ENCODE data around the gene CHIA. TPM values are rescaled to one million over a fixed set of nuclear protein-coding genes. Genes with fewer than 3 reads are reported as not detected.

CHIA gene
- total and polyA plus RNA-seq, 5 donors from 2014 or later = not detected

DNA sequence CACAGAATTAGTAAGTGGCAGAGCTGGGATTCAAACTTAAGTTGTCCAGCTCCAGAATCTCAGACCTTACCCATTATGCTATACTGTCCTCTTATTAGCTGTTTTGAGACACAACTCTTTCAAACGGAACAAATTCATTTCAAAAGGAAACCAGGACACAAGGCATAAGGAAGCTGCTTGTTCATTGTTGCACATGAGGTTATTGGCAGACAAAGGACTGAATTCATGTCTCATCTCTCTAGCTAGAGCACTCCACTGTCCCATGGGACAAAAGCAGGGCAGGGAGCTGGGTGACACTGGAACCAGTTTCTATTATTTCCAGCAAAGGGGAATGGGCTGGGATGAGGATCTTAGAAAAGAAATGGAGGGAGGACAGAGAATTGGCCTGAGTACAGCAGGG is 36.8 kb upstream of the CHIA start:
- no peaks in the 10 kb centered on the region for H3K9me3 ChIP-seq (ENCODE audit: control insufficient read depth in 2 of 2, low read length in 2 of 2)
- no peaks in the 10 kb centered on the region for H3K27me3 ChIP-seq (ENCODE audit: control insufficient read depth, insufficient read depth, low read length)
- no peaks in the 10 kb centered on the region for H3K36me3 ChIP-seq (ENCODE audit: control insufficient read depth, insufficient read depth, low read length)
- H3K4me3 ChIP-seq (ENCODE audit: low read depth, low read length) = no peak overlapping the region
- ATAC-seq (ENCODE audit: low read depth in 2 of 2) (no peak), DNase-seq (no peak)
- H3K27ac Mint-ChIP-seq = no peak overlapping the region
- H3K4me3 Mint-ChIP-seq = no peak overlapping the region
- H3K27ac ChIP-seq (ENCODE audit: insufficient read depth, low read length, poor library complexity, severe bottlenecking) = no peak overlapping the region
- H3K9me3 Mint-ChIP-seq = peaks cover 0 to 2% (median 0%) of the 10 kb centered on the region in 7 donors
- no peaks in the 10 kb centered on the region for H3K4me1 ChIP-seq (ENCODE audit: control insufficient read depth, insufficient read depth, low read length, poor library complexity, severe bottlenecking)
- no peaks in the 10 kb centered on the region for H3K36me3 Mint-ChIP-seq
- peaks cover 0 to 12% (median 9%) of the 10 kb centered on the region in 4 donors for H3K4me1 Mint-ChIP-seq
- H3K27me3 Mint-ChIP-seq = peaks cover 14% of the 10 kb centered on the region

DNA sequence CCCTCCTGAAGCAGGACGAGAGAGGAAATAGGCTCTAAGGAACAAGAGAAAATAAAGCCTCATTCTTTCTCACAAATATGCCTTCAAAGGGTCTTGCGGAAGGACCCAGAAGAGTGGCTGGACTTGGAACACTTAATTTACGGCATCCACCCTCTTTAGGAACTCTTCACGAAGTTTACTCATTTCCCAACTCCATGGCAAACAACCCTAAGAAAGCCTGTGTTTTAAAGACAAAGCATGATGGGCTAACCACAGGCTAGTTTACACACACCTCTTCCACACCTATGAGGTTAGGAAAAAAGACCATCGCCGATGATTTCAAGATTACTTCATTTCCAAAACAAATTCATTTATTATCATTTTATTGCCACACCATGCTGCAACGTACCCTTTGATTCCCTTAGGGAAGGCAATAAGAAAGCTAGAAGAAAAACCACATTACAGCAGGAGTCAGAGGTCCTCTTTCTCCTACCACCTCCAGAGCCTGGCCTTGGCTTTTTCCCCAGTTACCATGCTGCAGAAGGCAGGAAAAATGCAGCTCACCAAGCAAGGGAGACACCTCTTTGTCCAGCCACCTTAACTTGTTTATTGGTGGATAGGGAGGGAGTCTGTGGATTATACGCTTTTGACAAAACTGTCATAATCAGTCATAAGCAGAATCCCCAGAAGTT is 33.5 kb upstream of the CHIA start:
- H3K9me3 ChIP-seq (ENCODE audit: control insufficient read depth in 2 of 2, low read length in 2 of 2) = no peaks in the 10 kb centered on the region
- no peak for ATAC-seq (ENCODE audit: low read depth in 2 of 2)
- Mint-ChIP-seq H3K36me3 (no peaks in the 10 kb centered on the region), H3K27ac (no peak overlapping the region), H3K9me3 (peaks cover 0 to 2% (median 0%) of the 10 kb centered on the region in 7 donors), H3K4me1 (peaks cover 0 to 5% (median 1%) of the 10 kb centered on the region in 4 donors), H3K4me3 (no peak overlapping the region), H3K27me3 (peaks cover 23% of the 10 kb centered on the region)
- no peaks in the 10 kb centered on the region for H3K36me3 ChIP-seq (ENCODE audit: control insufficient read depth, insufficient read depth, low read length)
- no peak for DNase-seq
- no peaks in the 10 kb centered on the region for H3K27me3 ChIP-seq (ENCODE audit: control insufficient read depth, insufficient read depth, low read length)
- H3K27ac ChIP-seq (ENCODE audit: insufficient read depth, low read length, poor library complexity, severe bottlenecking) = no peak overlapping the region
- H3K4me3 ChIP-seq (ENCODE audit: low read depth, low read length) = no peak overlapping the region
- H3K4me1 ChIP-seq (ENCODE audit: control insufficient read depth, insufficient read depth, low read length, poor library complexity, severe bottlenecking) = no peaks in the 10 kb centered on the region

DNA sequence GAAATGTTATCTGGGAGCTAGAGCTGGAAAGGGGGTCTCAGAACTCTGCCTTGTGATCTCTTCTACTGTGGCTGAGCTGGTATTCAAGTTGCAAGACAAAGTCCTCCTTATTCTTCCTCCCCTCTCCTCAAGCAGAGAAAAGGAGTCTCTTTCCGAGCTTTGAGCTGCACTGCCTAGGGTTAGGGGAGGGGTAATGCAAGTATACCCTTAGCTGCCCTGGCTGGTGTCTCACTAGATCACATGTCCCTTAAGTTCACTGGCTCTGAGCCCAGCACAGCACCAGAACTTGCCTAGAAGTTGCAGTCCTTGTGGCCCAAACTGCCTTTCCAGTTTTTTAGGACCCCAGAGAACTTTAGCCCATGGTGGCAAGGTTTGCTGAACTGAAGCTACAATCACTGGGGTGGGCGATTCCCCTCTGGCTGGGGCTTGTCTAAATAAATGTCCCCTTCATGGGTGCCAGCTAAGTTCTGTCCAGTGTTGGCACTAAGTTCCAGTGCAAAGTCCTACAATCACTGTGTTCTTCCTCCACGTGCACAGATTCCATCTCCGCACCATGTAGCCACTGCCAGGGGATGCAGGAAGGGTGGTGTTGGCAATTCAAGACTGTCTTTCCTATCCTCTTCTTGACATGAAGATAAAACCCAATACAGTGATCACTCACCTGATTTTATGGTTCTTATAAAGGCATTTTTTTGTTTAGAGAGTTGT is 22.7 kb upstream of the CHIA start:
- ATAC-seq (ENCODE audit: low read depth in 2 of 2) = no peak
- H3K36me3 ChIP-seq (ENCODE audit: control insufficient read depth, insufficient read depth, low read length) = no peaks in the 10 kb centered on the region
- H3K4me1 Mint-ChIP-seq = peaks cover 4 to 12% (median 6%) of the 10 kb centered on the region in 4 donors
- H3K9me3 Mint-ChIP-seq = peaks cover 0 to 11% (median 6%) of the 10 kb centered on the region in 7 donors
- no peaks in the 10 kb centered on the region for H3K36me3 Mint-ChIP-seq
- no peak overlapping the region for H3K4me3 Mint-ChIP-seq
- H3K4me1 ChIP-seq (ENCODE audit: control insufficient read depth, insufficient read depth, low read length, poor library complexity, severe bottlenecking) = peaks cover 8% of the 10 kb centered on the region
- no peak for DNase-seq
- H3K27ac Mint-ChIP-seq = no peak overlapping the region
- H3K4me3 ChIP-seq (ENCODE audit: low read depth, low read length) = no peak overlapping the region
- H3K9me3 ChIP-seq (ENCODE audit: control insufficient read depth in 2 of 2, low read length in 2 of 2) = peaks cover 0 to 5% of the 10 kb centered on the region in 2 experiments
- H3K27me3 Mint-ChIP-seq = peaks cover 77% of the 10 kb centered on the region
- peaks cover 22% of the 10 kb centered on the region for H3K27me3 ChIP-seq (ENCODE audit: control insufficient read depth, insufficient read depth, low read length)
- no peak overlapping the region for H3K27ac ChIP-seq (ENCODE audit: insufficient read depth, low read length, poor library complexity, severe bottlenecking)

DNA sequence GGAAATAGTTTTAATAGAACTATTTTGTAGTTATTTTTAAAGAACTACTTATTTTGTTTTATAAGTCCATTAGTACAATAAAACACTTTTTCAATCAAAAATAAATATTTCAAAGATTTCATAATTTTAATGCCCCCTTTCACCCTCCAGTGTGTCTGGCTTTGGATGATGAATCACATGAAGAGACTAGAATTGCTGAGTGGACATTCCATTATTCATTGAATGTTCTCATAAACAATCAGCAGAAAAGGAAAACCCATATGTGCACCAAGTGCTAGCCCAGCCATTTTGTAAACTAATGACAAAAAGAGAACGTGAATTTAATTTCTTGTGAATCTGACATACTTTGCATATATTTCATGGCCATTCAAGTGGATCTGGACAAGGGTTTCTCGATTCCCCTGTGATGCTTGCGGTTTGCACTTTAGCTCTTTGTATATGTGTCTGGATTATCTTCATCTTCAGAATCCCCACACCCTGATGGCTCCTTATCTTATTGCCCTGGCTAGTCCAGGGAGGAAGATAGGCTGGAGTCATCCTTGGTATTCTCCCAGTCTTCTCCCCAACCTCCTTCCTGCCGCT is 20.7 kb upstream of the CHIA start:
- DNase-seq = no peak
- Histone ChIP-seq H3K27me3 (ENCODE audit: control insufficient read depth, insufficient read depth, low read length) (peaks cover 21% of the 10 kb centered on the region), H3K4me3 (ENCODE audit: low read depth, low read length) (no peak overlapping the region), H3K36me3 (ENCODE audit: control insufficient read depth, insufficient read depth, low read length) (no peaks in the 10 kb centered on the region), H3K27ac (ENCODE audit: insufficient read depth, low read length, poor library complexity, severe bottlenecking) (no peak overlapping the region), H3K9me3 (ENCODE audit: control insufficient read depth in 2 of 2, low read length in 2 of 2) (no peaks in the 10 kb centered on the region), H3K4me1 (ENCODE audit: control insufficient read depth, insufficient read depth, low read length, poor library complexity, severe bottlenecking) (peaks cover 8% of the 10 kb centered on the region)
- no peaks in the 10 kb centered on the region for H3K36me3 Mint-ChIP-seq
- H3K27me3 Mint-ChIP-seq = peaks cover 73% of the 10 kb centered on the region
- no peak for ATAC-seq (ENCODE audit: low read depth in 2 of 2)
- H3K27ac Mint-ChIP-seq = no peak overlapping the region
- H3K9me3 Mint-ChIP-seq = peaks cover 0 to 7% (median 6%) of the 10 kb centered on the region in 7 donors
- H3K4me3 Mint-ChIP-seq = no peak overlapping the region
- H3K4me1 Mint-ChIP-seq = peaks cover 0 to 14% (median 9%) of the 10 kb centered on the region in 4 donors

DNA sequence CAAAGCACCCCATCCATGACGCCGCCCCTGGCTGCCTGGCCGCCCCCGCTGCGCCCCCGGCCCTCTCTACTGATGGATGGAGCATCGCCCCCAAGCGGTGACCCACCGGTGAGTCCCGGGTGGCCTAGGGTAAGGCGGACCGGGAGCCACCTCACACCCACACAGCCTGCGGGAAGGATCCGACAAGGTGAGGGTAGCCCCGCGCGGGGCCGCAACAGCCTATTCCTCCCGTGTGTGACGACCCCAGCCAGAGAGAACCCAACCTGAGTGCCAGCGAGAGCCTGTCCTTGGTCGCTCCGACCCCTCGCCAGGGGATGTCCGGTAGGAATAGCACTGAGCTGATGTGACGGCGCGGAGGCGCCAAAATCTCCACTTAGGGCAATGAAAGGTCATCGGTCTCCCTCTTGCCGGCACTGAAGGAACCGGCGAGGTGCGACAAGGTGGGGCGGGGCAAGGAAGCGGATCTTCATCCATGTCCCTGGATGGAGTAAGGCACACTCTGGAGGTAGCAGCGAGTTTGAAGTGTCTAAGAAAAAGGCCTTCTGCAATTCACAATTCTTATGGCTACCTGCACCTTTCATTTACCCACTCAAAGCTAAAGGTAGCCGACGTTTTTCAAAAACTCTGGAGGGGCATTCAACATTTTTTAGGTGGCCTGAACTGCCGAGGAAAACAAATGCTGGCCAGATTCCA is 19.7 kb upstream of the CHIA start:
- no peaks in the 10 kb centered on the region for H3K36me3 ChIP-seq (ENCODE audit: control insufficient read depth, insufficient read depth, low read length)
- H3K36me3 Mint-ChIP-seq = no peaks in the 10 kb centered on the region
- H3K9me3 ChIP-seq (ENCODE audit: control insufficient read depth in 2 of 2, low read length in 2 of 2) = no peaks in the 10 kb centered on the region
- peaks cover 0 to 17% (median 9%) of the 10 kb centered on the region in 4 donors for H3K4me1 Mint-ChIP-seq
- peaks cover 21% of the 10 kb centered on the region for H3K27me3 ChIP-seq (ENCODE audit: control insufficient read depth, insufficient read depth, low read length)
- peaks cover 66% of the 10 kb centered on the region for H3K27me3 Mint-ChIP-seq
- H3K4me1 ChIP-seq (ENCODE audit: control insufficient read depth, insufficient read depth, low read length, poor library complexity, severe bottlenecking) = peaks cover 8% of the 10 kb centered on the region
- no peak overlapping the region for H3K27ac Mint-ChIP-seq
- peak in 1 of 2 donors; percentile 31 for ATAC-seq (ENCODE audit: low read depth in 2 of 2)
- H3K9me3 Mint-ChIP-seq = peaks cover 0 to 4% (median 2%) of the 10 kb centered on the region in 7 donors
- peak in 1 of 3 donors; percentile 5 for DNase-seq
- no peak overlapping the region for H3K4me3 ChIP-seq (ENCODE audit: low read depth, low read length)
- peak overlapping the region in 3 of 4 donors; percentile 11 to 72 (median 39) for H3K4me3 Mint-ChIP-seq
- H3K27ac ChIP-seq (ENCODE audit: insufficient read depth, low read length, poor library complexity, severe bottlenecking) = no peak overlapping the region

DNA sequence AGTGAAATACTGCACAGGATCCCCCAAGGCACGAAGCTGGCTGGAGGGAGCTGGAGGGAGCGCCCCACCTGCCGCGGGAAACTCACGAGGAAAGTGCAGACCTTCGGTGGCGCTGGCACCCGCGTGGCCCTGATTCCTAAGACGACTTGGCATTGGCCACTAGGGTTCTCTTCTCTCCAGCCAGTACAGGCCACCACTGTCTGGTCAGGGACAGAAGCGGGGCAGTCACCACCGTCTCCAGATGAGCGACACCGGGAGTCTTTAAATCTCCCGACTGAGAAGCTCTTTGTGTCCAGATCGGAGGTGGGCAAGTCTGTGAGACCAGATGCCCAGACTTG is 19.2 kb upstream of the CHIA start:
- Histone ChIP-seq H3K4me1 (ENCODE audit: control insufficient read depth, insufficient read depth, low read length, poor library complexity, severe bottlenecking) (peaks cover 8% of the 10 kb centered on the region), H3K27ac (ENCODE audit: insufficient read depth, low read length, poor library complexity, severe bottlenecking) (no peak overlapping the region), H3K36me3 (ENCODE audit: control insufficient read depth, insufficient read depth, low read length) (no peaks in the 10 kb centered on the region), H3K4me3 (ENCODE audit: low read depth, low read length) (no peak overlapping the region), H3K27me3 (ENCODE audit: control insufficient read depth, insufficient read depth, low read length) (peaks cover 21% of the 10 kb centered on the region), H3K9me3 (ENCODE audit: control insufficient read depth in 2 of 2, low read length in 2 of 2) (no peaks in the 10 kb centered on the region)
- Mint-ChIP-seq H3K36me3 (no peaks in the 10 kb centered on the region), H3K9me3 (peaks cover 0 to 3% (median 0%) of the 10 kb centered on the region in 7 donors), H3K27me3 (peaks cover 61% of the 10 kb centered on the region), H3K4me1 (peaks cover 0 to 17% (median 9%) of the 10 kb centered on the region in 4 donors), H3K27ac (no peak overlapping the region), H3K4me3 (peak overlapping the region in 2 of 4 donors; percentile 39 to 72)
- no peak for DNase-seq
- no peak for ATAC-seq (ENCODE audit: low read depth in 2 of 2)

DNA sequence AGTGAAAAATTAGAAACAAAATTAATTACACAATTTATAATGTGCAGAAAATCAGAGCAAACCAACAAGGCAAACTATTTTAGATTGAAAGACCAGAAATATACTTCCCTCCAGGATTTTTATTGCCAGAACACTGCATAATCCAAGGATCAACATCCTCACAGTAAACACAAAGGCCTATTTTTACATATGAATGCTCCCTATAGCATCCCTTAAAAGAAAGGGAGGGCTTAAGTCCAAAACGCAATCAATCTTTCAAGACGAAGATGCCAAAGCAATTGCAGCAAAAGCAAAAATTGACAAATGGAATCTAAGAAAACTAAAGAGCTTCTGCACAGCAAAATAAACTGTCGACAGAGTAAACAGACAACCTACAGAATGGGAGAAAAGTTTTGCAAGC is 18.6 kb upstream of the CHIA start:
- Mint-ChIP-seq H3K36me3 (no peaks in the 10 kb centered on the region), H3K4me1 (peaks cover 0 to 17% (median 9%) of the 10 kb centered on the region in 4 donors), H3K27ac (no peak overlapping the region), H3K4me3 (no peak overlapping the region), H3K9me3 (peaks cover 0 to 3% (median 0%) of the 10 kb centered on the region in 7 donors), H3K27me3 (peaks cover 57% of the 10 kb centered on the region)
- no peak overlapping the region for H3K4me3 ChIP-seq (ENCODE audit: low read depth, low read length)
- H3K9me3 ChIP-seq (ENCODE audit: control insufficient read depth in 2 of 2, low read length in 2 of 2) = no peaks in the 10 kb centered on the region
- H3K27me3 ChIP-seq (ENCODE audit: control insufficient read depth, insufficient read depth, low read length) = peaks cover 19% of the 10 kb centered on the region
- ATAC-seq (ENCODE audit: low read depth in 2 of 2) (no peak), DNase-seq (no peak)
- H3K4me1 ChIP-seq (ENCODE audit: control insufficient read depth, insufficient read depth, low read length, poor library complexity, severe bottlenecking) = peaks cover 8% of the 10 kb centered on the region
- H3K27ac ChIP-seq (ENCODE audit: insufficient read depth, low read length, poor library complexity, severe bottlenecking) = no peak overlapping the region
- no peaks in the 10 kb centered on the region for H3K36me3 ChIP-seq (ENCODE audit: control insufficient read depth, insufficient read depth, low read length)
